Esophagus muscularis mucosa (tissue), 4 donors: ENCODE results near the gene GRIN2D.

Experiments used
- EP300 ChIP-seq: sonication (generic); formaldehyde crosslinking; IDR thresholded peaks from one replicate; pipeline ENCODE4 v1.6.1; 2017; ENCODE audit warnings: antibody characterized with exemption
- POLR2A ChIP-seq: fragments of 450-650 bp; IDR thresholded peaks from one replicate; pipeline ENCODE4 v1.6.1; 2017; ENCODE audit warnings: antibody characterized with exemption, moderate library complexity, mild to moderate bottlenecking, low read depth
- POLR2AphosphoS5 ChIP-seq, 2 donors: sonication (generic); formaldehyde crosslinking; IDR thresholded peaks; one replicate each; pipeline ENCODE4 v1.6.1; 2017; ENCODE audit warnings: antibody characterized with exemption in 2 of 2
- TF ChIP-seq, protein P1 (sequence below), 3 experiments: fragments of 200-600 bp in 2 of 3; fragments of 450-650 bp in 1 of 3; sonication (generic) in 2 of 3; IDR thresholded peaks; one replicate each; pipeline ENCODE4 v1.5.1; 2017 to 2019; ENCODE audit warnings: antibody characterized with exemption in 3 of 3, mild to moderate bottlenecking in 2 of 3, moderate library complexity in 1 of 3

GRCh38 chr19:48361912-48362311 lies 31.6 kb upstream of the GRIN2D start:
- TF ChIP-seq, protein P1, sequence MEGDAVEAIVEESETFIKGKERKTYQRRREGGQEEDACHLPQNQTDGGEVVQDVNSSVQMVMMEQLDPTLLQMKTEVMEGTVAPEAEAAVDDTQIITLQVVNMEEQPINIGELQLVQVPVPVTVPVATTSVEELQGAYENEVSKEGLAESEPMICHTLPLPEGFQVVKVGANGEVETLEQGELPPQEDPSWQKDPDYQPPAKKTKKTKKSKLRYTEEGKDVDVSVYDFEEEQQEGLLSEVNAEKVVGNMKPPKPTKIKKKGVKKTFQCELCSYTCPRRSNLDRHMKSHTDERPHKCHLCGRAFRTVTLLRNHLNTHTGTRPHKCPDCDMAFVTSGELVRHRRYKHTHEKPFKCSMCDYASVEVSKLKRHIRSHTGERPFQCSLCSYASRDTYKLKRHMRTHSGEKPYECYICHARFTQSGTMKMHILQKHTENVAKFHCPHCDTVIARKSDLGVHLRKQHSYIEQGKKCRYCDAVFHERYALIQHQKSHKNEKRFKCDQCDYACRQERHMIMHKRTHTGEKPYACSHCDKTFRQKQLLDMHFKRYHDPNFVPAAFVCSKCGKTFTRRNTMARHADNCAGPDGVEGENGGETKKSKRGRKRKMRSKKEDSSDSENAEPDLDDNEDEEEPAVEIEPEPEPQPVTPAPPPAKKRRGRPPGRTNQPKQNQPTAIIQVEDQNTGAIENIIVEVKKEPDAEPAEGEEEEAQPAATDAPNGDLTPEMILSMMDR (IDR thresholded peaks at IDR 0.05) = no peak
- no peak for TF ChIP-seq POLR2A
- no peak for TF ChIP-seq EP300
- TF ChIP-seq POLR2AphosphoS5 (IDR thresholded peaks at IDR 0.05) = no peak
